CD4-positive, alpha-beta T cell treated with Interleukin-4 for 1 hour (primary cell): ENCODE measurements around the gene GNAI3.
"Not testable (repeated sequence)": the region's sequence is repeated elsewhere in the genome, so short reads cannot be mapped to it uniquely, and the experiment has no call there.

Source experiments
- DNase-seq, 2 donors: peaks; one replicate each; pipeline ENCODE4 v3.0.0-alpha.2; 2020 to 2022

The GNAI3 gene

DNA sequence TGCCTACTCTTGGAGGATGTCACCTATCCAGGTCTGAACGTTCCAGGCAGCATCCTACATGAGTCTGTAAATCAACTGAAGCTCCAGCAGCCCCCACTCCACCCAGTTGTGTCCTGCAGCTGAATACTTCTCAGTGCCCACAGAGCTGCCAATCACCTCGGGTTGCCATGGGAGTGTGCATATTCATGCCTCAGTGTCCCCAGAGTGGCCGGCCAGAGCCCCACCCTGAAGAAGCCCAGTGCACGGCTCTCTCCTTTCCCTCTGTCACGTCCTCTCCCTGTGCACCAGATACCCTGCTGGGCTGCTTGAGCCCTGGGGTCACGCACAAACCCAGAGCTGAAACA is 91.4 kb downstream of the GNAI3 start:
- DNase-seq: no peak

DNA sequence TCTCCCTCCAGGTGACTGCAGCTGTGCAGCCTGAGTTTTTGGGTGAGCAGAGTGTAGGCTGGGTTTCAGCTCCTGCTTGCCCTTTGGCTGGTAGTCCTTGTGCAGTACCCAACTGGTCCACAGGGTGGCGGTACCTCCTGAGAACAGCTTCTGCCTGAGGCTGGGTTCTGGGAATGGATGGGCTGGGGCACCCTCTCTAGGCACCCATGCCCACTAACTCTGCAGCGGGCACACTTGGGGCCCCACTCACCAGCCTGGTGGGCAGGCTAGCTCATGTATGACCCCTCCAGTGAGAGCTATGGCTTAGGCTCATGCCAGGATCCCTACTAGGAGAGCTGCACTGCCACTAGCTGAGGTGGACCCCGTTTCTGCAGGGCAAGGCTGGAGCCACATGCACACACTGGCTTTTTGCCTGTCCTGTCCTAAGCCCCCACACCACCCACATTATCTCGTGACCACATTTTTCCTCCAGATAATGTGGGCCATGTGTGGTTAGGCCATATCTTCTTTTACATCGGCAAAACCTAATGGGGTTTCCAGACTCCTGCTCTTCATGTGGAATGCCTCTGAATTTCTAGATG is 92.0 kb downstream of the GNAI3 start:
- peak; percentile 85 to 87 for DNase-seq

DNA sequence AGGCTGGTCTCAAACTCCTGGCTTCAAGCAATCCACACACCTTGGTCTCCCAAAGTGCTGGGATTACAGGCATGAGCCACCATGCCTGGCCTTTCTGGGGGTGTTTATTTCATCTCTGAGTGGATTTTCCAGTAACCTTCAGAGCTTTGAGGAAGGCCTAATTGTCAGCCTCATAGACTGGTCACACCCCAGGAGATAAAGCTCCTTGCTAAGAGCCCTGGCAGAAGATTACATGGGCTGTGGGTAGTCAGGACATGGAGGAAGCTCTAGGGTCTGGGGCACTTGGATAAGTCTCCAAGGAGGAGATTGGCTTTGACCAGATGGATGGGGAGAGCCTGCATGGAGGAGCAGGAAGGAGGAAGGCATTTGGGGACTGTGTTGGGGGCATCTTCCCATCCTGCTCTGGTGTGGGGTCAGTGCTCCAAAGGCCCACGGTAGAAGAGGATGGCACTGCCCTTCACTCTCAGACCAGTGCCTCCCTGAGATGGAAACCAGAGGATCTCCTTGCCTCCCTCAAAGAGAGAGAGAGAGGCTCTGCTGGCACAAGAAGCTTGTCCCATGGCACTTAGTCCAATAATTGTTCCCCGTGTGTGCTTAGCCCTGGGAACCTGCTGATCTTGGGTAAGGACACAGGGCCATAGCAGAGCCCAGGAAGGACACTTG is 92.8 kb downstream of the GNAI3 start:
- DNase-seq: no peak

DNA sequence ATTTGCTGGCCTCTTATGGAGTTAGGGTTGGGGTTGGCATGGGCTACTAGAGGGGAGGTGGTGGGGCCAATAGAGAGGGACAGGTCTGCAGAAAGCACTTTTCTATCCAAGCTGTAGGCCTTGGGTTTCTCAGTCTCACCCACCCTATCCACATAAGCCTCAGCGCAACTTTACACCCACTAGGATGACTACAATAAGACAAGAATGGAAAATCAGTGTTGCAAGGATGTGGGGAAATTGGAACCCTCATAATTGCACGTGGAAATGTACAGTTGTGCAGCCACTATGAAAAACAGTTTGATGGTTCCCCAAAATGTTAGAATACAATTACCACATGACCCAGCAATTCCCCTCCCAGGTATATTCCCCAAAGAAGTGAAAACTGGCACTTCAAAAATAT is 93.4 kb downstream of the GNAI3 start:
- DNase-seq: no peak

DNA sequence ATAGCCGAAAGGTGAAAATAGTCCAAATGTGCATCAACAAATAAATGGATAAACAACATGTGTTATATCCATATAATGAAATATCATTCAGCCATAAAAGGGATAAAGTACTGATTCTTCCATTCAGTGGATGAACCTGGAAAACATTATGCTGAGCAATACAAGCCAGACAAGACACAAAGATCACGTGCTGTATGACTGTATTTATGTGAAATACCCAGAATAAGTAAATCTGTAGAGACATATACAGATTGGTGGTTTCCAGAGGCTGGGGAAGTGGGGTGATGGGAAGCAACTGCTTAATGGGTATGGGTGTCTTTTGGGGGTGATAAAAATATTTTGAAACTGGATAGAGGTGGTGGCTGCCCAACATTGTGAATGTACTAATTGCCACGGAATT is 94.2 kb downstream of the GNAI3 start:
- no peak for DNase-seq

DNA sequence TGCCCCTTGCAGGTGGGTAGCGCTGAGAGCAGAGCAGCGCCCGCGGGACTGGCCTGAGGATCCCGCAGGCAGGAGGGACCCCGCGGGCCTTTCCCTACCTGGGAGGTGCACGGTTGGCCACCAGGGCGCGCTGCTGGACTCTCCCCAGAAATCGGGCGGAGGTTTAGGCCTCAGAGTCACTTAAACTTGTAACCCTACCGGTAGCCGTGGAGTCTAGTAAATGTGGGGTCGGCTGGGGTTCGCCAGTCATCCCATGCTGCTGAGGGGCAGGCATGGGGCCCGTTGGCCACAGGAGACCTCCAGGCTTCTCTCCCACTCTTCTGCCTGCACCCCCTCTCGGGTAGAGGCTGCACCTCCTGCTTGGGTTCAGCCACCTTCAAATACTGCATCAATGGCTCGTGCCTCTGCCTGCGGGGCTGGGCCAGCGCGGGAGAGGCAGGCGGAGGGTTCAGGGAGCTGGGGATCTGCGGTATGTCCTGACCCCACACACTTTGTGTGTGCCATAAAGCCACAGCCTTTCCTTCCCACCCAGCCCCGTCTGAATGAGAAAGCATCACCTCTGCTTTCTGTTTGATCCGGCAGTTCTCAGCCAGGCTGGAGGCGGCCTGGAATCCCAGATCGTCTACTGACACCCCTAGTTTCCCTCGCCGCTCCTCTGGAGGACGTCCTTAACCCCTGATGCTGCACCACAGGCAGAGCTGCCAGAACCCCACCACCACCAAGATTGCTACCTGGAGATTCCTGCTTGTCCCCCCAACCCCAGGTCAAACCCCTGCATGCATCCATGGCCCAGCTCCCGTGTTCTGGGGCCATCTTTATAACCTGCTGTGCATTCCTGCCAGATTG is 95.2 kb downstream of the GNAI3 start:
- peak; percentile 83 to 84 for DNase-seq

DNA sequence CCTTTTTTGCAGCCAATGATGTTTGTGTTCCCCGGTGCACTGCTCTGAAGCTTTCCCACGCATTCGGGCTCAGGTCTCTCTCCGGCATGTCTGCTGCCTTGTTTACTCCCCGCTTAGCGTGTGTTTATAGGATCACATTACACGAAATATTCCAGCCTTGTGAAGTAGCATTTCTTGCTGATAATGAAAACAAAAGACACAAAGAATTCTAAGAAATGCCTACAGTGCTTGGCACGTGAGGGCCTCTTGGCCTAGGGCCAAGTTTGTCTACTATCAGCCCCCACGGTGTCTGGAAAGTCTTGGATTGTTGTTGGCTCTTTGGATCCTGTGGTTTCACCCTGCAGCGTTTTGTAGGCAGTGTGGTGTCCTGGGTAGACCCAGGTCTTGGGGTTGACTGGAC is 96.3 kb downstream of the GNAI3 start:
- no peak for DNase-seq

DNA sequence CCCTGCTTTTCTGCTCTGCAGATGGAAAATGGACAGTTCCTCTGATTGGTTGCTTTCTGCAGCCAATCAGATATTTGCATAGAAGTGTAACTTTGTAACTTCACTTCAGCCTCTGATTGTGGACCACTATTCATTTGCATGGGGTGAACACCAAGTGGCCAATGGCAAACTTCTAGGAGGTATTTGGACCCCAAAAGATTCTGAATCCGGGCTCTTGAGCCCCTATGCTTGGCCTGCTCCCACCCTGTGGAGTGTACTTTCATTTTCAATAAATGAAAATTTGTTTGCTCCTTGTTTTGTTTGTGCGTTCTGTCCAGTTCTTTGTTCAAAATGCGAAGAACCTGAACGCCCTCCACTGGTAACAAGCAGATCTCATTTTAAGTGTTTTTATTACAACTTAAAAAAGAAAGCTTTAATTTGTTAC is 101.1 kb downstream of the GNAI3 start:
- no peak for DNase-seq

DNA sequence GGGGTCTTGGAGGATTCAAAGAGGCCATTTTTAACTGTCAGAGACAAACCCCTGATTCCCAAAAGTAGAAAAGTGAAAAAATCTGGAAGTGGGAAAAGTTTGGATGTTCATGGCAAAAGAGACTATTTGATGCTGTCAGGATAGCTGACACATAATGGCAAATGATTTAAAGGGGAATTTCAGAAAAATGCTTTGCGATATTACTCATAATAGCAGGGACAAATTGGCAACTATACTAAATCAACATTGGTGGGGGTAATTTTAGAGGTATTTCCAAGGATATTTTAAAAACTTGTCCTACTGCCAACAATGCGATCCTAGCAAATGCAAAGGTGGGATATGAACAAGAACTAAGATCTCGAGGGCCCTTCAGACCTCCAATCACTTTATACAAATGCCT is 102.2 kb downstream of the GNAI3 start:
- no peak for DNase-seq

DNA sequence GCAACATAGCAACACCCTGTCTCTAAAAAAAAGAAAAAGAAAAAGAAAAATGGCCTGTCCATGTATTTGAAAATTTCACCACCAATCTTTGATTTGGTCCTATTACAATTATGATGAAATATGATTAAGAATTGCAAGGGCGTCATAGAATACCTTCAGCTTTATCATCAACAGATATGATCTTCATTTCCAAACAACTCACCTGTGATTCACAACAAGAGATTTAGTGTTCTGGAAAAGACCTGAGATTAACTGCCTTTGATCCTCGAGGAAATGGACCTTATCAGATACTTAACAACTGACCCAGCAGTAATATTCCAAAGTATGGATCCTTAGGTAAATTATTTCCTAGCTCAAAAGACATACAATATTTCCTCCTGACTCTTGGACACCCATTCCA is 104.0 kb downstream of the GNAI3 start:
- no peak for DNase-seq

DNA sequence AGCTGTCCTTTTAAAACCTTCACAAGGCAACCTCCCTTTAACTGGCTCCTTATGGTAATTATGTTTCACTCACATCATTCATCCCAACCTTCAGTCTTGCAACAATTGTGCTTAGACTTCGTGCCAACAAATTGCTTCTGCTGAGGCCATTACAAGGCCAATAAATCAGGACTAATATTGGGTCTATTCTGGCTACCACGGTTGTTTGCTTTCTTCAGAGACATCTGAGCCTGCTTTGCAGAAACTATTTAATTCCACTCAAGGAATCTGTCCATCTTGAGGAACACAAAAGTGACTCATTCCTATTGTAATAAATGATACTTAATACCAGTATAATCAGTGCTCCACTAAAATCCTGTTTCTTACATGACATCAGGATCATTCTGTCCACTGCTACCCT is 104.9 kb downstream of the GNAI3 start:
- DNase-seq: no peak

DNA sequence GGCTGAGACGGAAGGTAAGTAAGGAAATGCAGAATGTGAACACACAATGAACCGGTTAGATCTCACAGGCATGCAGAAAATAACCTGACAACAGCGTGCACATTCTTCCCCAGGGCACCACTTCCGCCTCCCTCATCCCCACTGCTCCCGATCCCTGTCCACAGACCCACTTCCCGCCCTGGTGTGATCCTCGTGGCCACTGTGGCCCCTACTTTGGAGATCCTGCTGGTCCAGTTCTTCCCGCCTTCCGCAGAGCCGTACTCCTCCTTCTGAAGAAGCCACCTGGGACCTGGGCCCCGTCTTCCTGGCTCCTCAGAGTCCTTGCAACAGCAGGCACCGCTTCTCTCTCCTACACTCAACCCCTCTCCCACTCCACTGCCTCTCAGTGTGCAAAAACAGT is 106.1 kb downstream of the GNAI3 start:
- DNase-seq: no peak

DNA sequence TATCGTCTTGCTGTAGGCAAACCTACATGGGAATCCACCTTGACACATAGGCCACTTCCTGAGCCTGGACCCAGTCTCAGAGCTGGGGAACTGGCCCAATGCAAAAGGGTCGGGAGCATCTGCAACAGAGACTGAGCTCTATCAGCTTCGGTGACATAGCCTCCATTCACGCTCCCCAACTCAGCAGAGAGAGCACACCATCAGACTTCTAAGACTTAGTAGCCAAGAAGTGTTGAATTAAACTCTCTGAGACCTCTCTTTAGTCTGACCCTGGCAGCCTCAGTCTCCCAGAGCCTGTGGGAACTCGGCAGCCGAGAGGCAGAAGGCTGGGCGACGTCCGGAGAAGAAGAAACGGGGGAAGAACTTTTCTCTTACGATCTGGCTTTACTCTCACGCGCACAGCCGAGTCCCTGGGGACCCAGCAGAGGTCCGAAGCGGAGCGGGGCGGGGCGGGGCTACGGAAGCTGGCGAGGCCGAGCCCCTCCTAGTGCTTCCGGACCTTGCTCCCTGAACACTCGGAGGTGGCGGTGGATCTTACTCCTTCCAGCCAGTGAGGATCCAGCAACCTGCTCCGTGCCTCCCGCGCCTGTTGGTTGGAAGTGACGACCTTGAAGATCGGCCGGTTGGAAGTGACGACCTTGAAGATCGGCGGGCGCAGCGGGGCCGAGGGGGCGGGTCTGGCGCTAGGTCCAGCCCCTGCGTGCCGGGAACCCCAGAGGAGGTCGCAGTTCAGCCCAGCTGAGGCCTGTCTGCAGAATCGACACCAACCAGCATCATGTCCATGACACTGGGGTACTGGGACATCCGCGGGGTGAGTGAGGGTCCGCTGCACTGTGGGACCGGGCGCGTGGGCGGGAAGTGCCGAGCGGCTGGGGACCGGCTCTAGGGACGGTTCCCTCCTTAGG is 107.5 kb downstream of the GNAI3 start, which contains the start of gene GSTM4:
GSTM4 (plus strand) TSS at position 485 of the 905 bp plus-strand sequence; CDS start at position 776, 291 bp downstream.
- peak; percentile 57 to 68 for DNase-seq

DNA sequence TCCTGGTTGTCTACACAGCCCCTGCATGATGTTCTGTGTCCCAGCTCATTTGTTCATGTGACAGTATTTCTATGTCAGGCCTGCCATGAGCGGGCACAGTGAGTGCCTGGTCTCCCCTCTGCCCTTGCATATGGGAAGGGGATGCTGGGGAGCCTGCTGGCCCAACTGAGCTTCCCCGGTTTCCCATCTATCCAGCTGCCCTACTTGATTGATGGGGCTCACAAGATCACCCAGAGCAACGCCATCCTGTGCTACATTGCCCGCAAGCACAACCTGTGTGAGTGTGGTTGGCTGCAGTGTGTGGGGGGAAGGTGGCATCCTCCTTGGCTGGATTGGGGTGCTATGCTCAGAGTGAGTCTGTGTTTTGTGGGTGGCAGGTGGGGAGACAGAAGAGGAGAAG is 109.0 kb downstream of the GNAI3 start:
- no peak for DNase-seq

DNA sequence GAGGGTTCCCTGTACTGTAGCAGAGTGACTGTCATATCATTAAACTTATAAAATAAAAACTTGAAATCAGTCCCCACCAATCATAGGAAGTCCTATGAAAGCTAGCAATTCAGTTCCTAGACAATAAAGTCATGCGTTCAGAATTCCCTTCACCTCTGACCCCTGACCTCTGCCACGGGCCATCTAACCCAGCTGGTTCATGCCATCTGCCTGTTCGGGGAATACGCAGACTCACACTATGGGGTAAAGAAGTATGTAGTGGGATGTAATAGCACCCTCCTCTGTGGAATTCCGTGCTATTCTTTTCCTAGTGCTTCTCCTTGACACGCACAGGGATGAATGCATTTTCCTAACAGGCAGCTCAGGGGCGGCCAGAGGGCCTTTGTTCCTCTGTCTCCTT is 109.6 kb downstream of the GNAI3 start:
- no peak for DNase-seq

DNA sequence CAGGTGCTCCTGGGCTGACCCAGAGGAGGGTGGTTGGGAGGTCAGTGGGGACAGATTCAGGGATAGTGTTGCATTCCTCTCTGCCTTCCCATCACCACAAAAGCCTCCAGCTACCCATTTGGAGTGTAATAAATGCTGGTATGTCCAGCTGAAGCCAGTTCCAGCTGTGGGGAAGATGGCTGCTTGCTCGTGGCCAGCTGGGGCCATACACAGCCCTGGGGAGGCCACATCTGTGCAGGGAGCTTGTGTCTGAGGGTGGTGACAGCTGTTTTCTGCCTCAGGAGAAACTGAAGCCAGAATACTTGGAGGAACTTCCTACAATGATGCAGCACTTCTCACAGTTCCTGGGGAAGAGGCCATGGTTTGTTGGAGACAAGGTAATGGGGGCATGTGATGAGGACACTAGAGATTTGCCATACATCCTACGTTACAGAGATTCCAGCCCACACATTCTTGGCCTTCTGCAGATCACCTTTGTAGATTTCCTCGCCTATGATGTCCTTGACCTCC is 110.2 kb downstream of the GNAI3 start:
- no peak for DNase-seq

DNA sequence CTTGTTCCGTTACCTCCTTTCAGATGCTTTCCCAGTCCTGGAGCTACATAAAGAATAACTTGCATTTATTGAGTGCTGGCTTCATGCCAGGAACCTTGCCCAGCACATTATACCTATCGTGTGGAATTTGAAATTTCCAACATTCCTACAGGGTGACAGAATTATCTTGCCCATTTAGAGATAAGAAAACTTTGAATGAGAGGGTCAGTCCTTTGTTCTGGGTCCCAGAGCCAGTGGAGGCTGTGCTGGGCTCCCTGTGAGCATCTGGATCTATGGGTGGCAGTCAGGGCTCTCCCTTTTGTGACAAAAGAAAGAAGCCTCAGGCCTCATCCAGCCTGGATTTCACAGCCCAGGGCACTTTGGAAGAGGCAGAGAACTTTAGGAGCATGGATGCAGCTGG is 110.7 kb downstream of the GNAI3 start:
- DNase-seq: no peak

DNA sequence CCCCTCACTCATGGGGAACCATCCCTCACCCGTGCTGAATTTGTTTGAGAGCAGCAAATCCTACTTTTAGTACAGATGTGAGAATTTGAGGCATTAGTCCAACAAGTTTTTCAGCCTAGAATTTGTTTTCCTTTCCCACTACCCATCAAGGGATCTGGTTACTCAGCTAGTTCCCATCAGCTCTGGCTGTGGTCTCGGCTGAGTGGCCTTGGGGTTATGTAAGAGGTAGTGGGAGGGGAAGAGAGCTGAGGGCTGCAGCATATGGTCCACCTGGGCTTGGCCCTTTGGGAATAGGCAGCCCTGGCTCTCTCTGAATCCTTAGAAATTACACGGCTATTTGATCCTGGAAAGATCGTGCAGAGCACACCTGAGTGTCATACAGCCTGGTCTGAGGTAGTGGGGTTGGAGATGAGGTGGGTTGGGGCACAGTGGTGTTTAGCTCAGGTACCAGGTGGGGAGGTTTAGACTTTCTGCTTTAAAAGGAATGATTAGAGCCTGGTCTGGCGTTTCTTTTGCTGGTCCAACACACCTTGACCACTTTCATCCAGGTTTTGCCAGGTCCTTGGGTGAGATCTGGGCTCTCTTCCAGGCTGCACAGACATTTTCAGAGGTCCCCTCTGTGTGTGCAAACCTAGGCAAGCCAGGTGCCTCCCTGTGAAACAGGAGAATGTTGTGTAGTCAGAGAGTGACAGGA is 111.7 kb downstream of the GNAI3 start:
- no peak for DNase-seq

DNA sequence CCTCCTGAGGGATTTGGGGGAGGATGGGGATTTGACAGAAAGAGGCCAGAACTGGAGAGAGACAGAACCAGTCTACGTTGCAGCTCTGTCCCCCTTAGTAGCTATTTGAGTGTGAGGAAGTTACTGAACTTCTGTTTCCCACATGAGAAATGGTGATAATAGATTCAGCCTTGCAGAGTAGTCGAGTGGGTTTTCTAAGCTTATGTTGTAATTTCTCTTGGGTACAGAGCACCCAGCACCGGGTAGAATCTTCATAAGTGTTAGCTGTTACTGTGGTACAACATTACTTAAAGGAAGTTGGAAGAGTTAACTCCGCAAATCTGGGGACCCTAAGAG is 112.2 kb downstream of the GNAI3 start:
- DNase-seq: not testable (repeated sequence)

DNA sequence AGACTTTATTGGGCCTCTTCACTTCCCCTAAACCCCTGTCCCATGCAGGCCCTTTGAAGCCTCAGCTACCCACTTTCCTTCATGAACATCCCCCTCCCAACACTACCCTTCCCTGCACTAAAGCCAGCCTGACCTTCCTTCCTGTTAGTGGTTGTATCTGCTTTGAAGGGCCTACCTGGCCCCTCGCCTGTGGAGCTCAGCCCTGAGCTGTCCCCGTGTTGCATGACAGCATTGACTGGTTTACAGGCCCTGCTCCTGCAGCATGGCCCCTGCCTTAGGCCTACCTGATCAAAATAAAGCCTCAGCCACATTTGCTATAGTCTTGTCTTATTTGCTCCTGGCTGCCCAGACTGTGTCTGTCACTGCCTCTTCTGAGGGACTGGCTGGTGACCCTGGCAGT is 113.0 kb downstream of the GNAI3 start:
- no peak for DNase-seq

DNA sequence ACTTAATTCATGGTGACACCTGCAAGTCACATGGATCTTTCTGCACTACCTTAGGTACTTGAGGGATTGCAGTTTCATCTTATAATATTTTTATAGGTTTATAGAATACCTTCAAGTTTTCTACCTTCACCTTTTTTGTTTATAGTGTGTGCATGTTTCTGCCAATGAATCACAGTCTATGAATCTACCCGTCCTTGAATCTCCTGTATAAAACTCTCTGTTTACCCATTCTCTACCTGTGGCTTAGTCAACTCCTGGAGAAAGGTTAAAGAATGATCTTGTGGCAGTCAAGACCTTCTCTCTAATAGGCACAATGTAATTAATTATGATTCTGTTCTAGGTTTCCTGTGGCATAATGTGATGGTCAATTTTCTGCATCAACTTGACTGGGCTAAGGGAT is 116.3 kb downstream of the GNAI3 start:
- DNase-seq: no peak

DNA sequence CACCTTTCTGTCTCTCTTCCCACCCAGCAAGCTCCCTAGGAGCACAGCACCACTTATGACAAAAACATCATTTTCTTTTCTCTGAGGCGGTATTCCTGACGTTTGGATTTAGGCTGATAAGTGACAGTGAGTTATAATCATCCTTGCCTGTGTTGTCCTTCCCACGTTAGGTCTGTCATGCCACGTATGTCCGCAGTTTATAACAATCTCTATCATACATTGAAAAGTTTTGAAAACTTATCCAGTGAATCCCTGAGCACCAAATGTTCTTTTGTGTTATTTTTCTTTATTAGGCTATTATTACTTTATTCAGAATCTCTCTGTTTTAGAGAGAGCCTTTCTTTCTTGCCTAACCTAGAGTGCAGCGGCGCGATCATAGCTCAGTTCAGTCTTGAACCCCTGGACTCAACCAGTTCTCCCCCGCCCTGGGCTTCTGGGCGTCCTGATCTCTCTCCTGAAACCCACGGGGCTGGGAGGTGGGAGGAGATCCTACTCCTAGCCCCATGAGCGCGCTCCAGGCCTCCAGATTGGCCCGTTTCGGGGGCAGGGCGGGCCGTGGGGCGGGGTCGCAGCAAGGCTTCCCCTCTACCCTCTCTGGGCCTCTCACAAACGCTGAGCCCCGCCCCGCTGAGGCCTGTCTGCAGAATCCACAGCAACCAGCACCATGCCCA is 119.2 kb downstream of the GNAI3 start, which contains the start of gene GSTM2:
GSTM2 (plus strand) TSS at position 606 of the 671 bp plus-strand sequence; CDS start at position 665, 59 bp downstream.
- peak; percentile 75 to 79 for DNase-seq
